Breast epithelium (tissue), 3 donors: Measurements from ENCODE around the gene VAMP1.

ENCODE experiments used
- POLR2A ChIP-seq: fragments of 450-650 bp; IDR thresholded peaks from one replicate; pipeline ENCODE4 v1.6.1; 2016; ENCODE audit warnings: antibody characterized with exemption, mild to moderate bottlenecking, moderate library complexity
- POLR2AphosphoS5 ChIP-seq, 3 donors: sonication (generic); formaldehyde crosslinking; IDR thresholded peaks; one replicate each; pipeline ENCODE4 v1.6.1; 2017; ENCODE audit warnings: antibody characterized with exemption in 3 of 3
- TF ChIP-seq, protein P1 (sequence below), 3 donors: fragments of 450-650 bp; IDR thresholded peaks; one replicate each; pipeline ENCODE4 v1.5.1; 2016 to 2017; ENCODE audit warnings: antibody characterized with exemption in 3 of 3, mild to moderate bottlenecking in 3 of 3, moderate library complexity in 3 of 3

DNA sequence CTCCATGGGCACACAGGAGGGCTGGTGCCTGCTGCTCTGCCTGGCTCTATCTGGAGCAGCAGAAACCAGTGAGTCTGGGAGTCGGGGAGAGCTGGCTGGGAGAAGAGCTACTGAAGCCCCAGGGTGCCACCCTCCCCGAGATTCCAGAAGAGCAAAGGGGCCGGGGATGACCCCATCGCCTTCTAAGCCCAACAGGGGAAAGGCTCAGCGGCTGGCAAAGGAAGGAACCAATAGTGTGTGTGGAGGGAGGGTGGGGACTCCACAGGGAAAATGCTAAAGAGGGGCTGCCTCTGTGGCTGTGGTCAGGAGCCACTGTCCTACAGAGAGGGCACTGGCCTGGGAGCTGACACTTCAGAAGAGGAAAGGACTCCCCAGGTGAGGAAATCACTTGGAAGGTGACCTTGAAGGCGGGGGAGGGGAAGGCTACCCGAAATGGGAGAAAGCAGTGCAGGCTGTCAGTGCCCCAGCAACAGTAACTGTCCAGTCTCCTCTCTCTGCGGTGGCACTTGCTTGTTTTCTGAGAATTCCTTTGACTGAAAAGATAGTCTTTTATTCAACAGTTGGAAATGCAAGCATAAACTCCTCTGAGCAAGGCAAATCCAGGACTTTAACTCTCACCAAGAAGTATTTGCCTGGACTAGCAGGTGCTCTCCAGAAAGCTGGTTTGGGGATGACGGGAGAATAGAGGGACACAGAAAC lies 18.1 kb downstream of the VAMP1 start:
- TF ChIP-seq POLR2A (no peak), POLR2AphosphoS5 (IDR thresholded peaks at IDR 0.05) (no peak)
- TF ChIP-seq, protein P1, sequence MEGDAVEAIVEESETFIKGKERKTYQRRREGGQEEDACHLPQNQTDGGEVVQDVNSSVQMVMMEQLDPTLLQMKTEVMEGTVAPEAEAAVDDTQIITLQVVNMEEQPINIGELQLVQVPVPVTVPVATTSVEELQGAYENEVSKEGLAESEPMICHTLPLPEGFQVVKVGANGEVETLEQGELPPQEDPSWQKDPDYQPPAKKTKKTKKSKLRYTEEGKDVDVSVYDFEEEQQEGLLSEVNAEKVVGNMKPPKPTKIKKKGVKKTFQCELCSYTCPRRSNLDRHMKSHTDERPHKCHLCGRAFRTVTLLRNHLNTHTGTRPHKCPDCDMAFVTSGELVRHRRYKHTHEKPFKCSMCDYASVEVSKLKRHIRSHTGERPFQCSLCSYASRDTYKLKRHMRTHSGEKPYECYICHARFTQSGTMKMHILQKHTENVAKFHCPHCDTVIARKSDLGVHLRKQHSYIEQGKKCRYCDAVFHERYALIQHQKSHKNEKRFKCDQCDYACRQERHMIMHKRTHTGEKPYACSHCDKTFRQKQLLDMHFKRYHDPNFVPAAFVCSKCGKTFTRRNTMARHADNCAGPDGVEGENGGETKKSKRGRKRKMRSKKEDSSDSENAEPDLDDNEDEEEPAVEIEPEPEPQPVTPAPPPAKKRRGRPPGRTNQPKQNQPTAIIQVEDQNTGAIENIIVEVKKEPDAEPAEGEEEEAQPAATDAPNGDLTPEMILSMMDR (IDR thresholded peaks at IDR 0.05), result no peak
